Measurements from ENCODE around the gene CA10. TPM values are rescaled to one million over a fixed set of nuclear protein-coding genes. Genes with fewer than 3 reads are reported as not detected.

Gene CA10
- polyA plus RNA-seq, 1 donor (not counting 4 experiments of a cell fraction or from before 2014, with no cell fraction given), result 2.9 TPM

- H3K4me3 ChIP-seq (ENCODE audit: control insufficient read depth in 2 of 3, extremely low read depth in 1 of 3, insufficient read depth in 2 of 3, low read depth in 1 of 3, low read length in 3 of 3), result no peak overlapping the region
- no peaks in the 10 kb centered on the region for H3K9me3 ChIP-seq (ENCODE audit: control insufficient read depth, low read depth, low read length)
- H3K27ac ChIP-seq (ENCODE audit: control insufficient read depth, insufficient read depth, low read length), result no peak overlapping the region
- FAIRE-seq (no peak), DNase-seq (ENCODE audit: low read depth, low spot score) (no peak)
- dilution Hi-C loops (cut with MboI; ENCODE audit: extremely low pct_ligation_motif_present, low sequenced_read_pairs), result no loop called here
- H2AFZ ChIP-seq (ENCODE audit: control insufficient read depth, low read length), result no peak overlapping the region
- peaks cover 9% of the 10 kb centered on the region for H3K4me1 ChIP-seq (ENCODE audit: control insufficient read depth, extremely low read depth, insufficient read depth, low read length)
- no peaks in the 10 kb centered on the region for H3K27me3 ChIP-seq (ENCODE audit: control insufficient read depth, extremely low read depth, insufficient read depth, low read length)
- H3K36me3 ChIP-seq (ENCODE audit: control insufficient read depth in 2 of 2, extremely low read depth in 1 of 2, insufficient read depth in 2 of 2, low read length in 2 of 2), result no peaks in the 10 kb centered on the region
- no peaks in the 10 kb centered on the region for H3K9me1 ChIP-seq (ENCODE audit: control insufficient read depth, extremely low read depth, insufficient read depth, low read length)
- H3K4me2 ChIP-seq (ENCODE audit: control insufficient read depth, extremely low read depth, insufficient read depth, low read depth, low read length), result no peak overlapping the region
- H3K9ac ChIP-seq (ENCODE audit: control insufficient read depth, extremely low read depth, insufficient read depth, low read length), result no peak overlapping the region
- H3K79me2 ChIP-seq (ENCODE audit: control insufficient read depth, insufficient read depth, low read length), result no peaks in the 10 kb centered on the region
- no peak for TF ChIP-seq EZH2 (IDR thresholded peaks at IDR 0.05; ENCODE audit: low read length)
- no peak for TF ChIP-seq CTCF (optimal IDR thresholded peaks at IDR 0.05 in 1 of 3, IDR thresholded peaks at IDR 0.05 in 1 of 3, conservative IDR thresholded peaks at IDR 0.05 in 1 of 3; ENCODE audit: extremely low read depth in 1 of 3, insufficient read depth in 2 of 3, low read length in 3 of 3)
- no peaks in the 10 kb centered on the region for H4K20me1 ChIP-seq (ENCODE audit: control insufficient read depth, extremely low read depth, insufficient read depth, low read length)
Measured at GRCh38 chr17:51815097-51815496, 343.4 kb downstream of the CA10 start.

GRCh38 chr17:51814521-51814920 lies 344.0 kb downstream of the CA10 start:
- Histone ChIP-seq H3K36me3 (ENCODE audit: control insufficient read depth in 2 of 2, extremely low read depth in 1 of 2, insufficient read depth in 2 of 2, low read length in 2 of 2) (no peaks in the 10 kb centered on the region), H3K27me3 (ENCODE audit: control insufficient read depth, extremely low read depth, insufficient read depth, low read length) (no peaks in the 10 kb centered on the region), H2AFZ (ENCODE audit: control insufficient read depth, low read length) (no peak overlapping the region), H3K4me1 (ENCODE audit: control insufficient read depth, extremely low read depth, insufficient read depth, low read length) (peaks cover 5% of the 10 kb centered on the region), H3K9me1 (ENCODE audit: control insufficient read depth, extremely low read depth, insufficient read depth, low read length) (no peaks in the 10 kb centered on the region), H3K4me2 (ENCODE audit: control insufficient read depth, extremely low read depth, insufficient read depth, low read depth, low read length) (no peak overlapping the region), H3K9me3 (ENCODE audit: control insufficient read depth, low read depth, low read length) (no peaks in the 10 kb centered on the region), H4K20me1 (ENCODE audit: control insufficient read depth, extremely low read depth, insufficient read depth, low read length) (no peaks in the 10 kb centered on the region), H3K9ac (ENCODE audit: control insufficient read depth, extremely low read depth, insufficient read depth, low read length) (no peak overlapping the region), H3K79me2 (ENCODE audit: control insufficient read depth, insufficient read depth, low read length) (no peaks in the 10 kb centered on the region), H3K4me3 (ENCODE audit: control insufficient read depth in 2 of 3, extremely low read depth in 1 of 3, insufficient read depth in 2 of 3, low read depth in 1 of 3, low read length in 3 of 3) (no peak overlapping the region), H3K27ac (ENCODE audit: control insufficient read depth, insufficient read depth, low read length) (no peak overlapping the region)
- no peak for FAIRE-seq
- dilution Hi-C loops (cut with MboI; ENCODE audit: extremely low pct_ligation_motif_present, low sequenced_read_pairs), result no loop called here
- DNase-seq (ENCODE audit: low read depth, low spot score), result no peak
- TF ChIP-seq EZH2 (IDR thresholded peaks at IDR 0.05; ENCODE audit: low read length) (no peak), CTCF (optimal IDR thresholded peaks at IDR 0.05 in 1 of 3, IDR thresholded peaks at IDR 0.05 in 1 of 3, conservative IDR thresholded peaks at IDR 0.05 in 1 of 3; ENCODE audit: extremely low read depth in 1 of 3, insufficient read depth in 2 of 3, low read length in 3 of 3) (no peak)

Measured in keratinocyte (primary cell).